Measurements from ENCODE around the gene FGGY.

- TF ChIP-seq CTCF (IDR thresholded peaks at IDR 0.05) (no peak), POLR2A (IDR thresholded peaks at IDR 0.05) (no peak)
Observed at GRCh38 chr1:59737638-59738037, 440.7 kb downstream of the FGGY start.

All from body of pancreas (tissue), 4 donors.